ENCODE measurements around the gene MLF2. TPM values are rescaled to one million over a fixed set of nuclear protein-coding genes. Genes with fewer than 3 reads are reported as not detected.

MLF2 gene
- total RNA-seq, 2 donors from 2014 or later, result 219 to 393 TPM

GRCh38 chr12:6758506-6759095 is 5.7 kb upstream of the MLF2 start:
- Mint-ChIP-seq H3K9me3 (no peaks in the 10 kb centered on the region), H3K4me3 (no peak overlapping the region), H3K36me3 (ENCODE audit: low read depth) (no peaks in the 10 kb centered on the region), H3K4me1 (peaks cover 32% of the 10 kb centered on the region), H3K27ac (no peak overlapping the region), H3K27me3 (ENCODE audit: insufficient read depth) (peaks cover 5% of the 10 kb centered on the region)
- H3K9me3 ChIP-seq (ENCODE audit: control insufficient read depth, low read length), result no peaks in the 10 kb centered on the region
- DNase-seq, result no peak
- no peaks in the 10 kb centered on the region for H3K27me3 ChIP-seq (ENCODE audit: control insufficient read depth, insufficient read depth, low read length, poor library complexity, severe bottlenecking)
- no peak overlapping the region for H3K9ac ChIP-seq (ENCODE audit: extremely low read depth, low read length, poor library complexity, severe bottlenecking)
- no peaks in the 10 kb centered on the region for H3K36me3 ChIP-seq (ENCODE audit: control insufficient read depth, insufficient read depth, low read length)
- no peak overlapping the region for H3K27ac ChIP-seq (ENCODE audit: low read depth, low read length)
- TF ChIP-seq CTCF (conservative IDR thresholded peaks at IDR 0.05), result no peak
- 88 to 90% methylated on average over 8 to 9 of the region's 9 CpGs for WGBS, 2 experiments (ENCODE audit: insufficient coverage in 1 of 2, insufficient read length in 1 of 2)
- H3K4me3 ChIP-seq (ENCODE audit: low read length), result no peak overlapping the region
- peaks cover 11% of the 10 kb centered on the region for H3K4me1 ChIP-seq (ENCODE audit: control insufficient read depth, insufficient read depth, low read length)

- WGBS, 2 experiments (ENCODE audit: insufficient coverage in 1 of 2, insufficient read length in 1 of 2), result 89 to 95% methylated on average over 7 to 8 of the region's 8 CpGs
- no peak for DNase-seq
- Histone ChIP-seq H3K9me3 (ENCODE audit: control insufficient read depth, low read length) (no peaks in the 10 kb centered on the region), H3K4me1 (ENCODE audit: control insufficient read depth, insufficient read depth, low read length) (peaks cover 5% of the 10 kb centered on the region), H3K36me3 (ENCODE audit: control insufficient read depth, insufficient read depth, low read length) (no peaks in the 10 kb centered on the region), H3K27ac (ENCODE audit: low read depth, low read length) (no peak overlapping the region), H3K27me3 (ENCODE audit: control insufficient read depth, insufficient read depth, low read length, poor library complexity, severe bottlenecking) (no peaks in the 10 kb centered on the region), H3K9ac (ENCODE audit: extremely low read depth, low read length, poor library complexity, severe bottlenecking) (no peak overlapping the region), H3K4me3 (ENCODE audit: low read length) (no peak overlapping the region)
- no peaks in the 10 kb centered on the region for H3K36me3 Mint-ChIP-seq (ENCODE audit: low read depth)
- no peak overlapping the region for H3K4me3 Mint-ChIP-seq
- H3K27ac Mint-ChIP-seq, result no peak overlapping the region
- peaks cover 5% of the 10 kb centered on the region for H3K27me3 Mint-ChIP-seq (ENCODE audit: insufficient read depth)
- no peaks in the 10 kb centered on the region for H3K9me3 Mint-ChIP-seq
- peaks cover 25% of the 10 kb centered on the region for H3K4me1 Mint-ChIP-seq
- no peak for TF ChIP-seq CTCF (conservative IDR thresholded peaks at IDR 0.05)
These were observed 4.2 kb upstream of the MLF2 start for GRCh38 chr12:6757028-6757690.

- H3K4me3 Mint-ChIP-seq, result no peak overlapping the region
- no peaks in the 10 kb centered on the region for H3K9me3 ChIP-seq (ENCODE audit: control insufficient read depth, low read length)
- no peaks in the 10 kb centered on the region for H3K27me3 ChIP-seq (ENCODE audit: control insufficient read depth, insufficient read depth, low read length, poor library complexity, severe bottlenecking)
- H3K27ac ChIP-seq (ENCODE audit: low read depth, low read length), result no peak overlapping the region
- H3K4me1 ChIP-seq (ENCODE audit: control insufficient read depth, insufficient read depth, low read length), result peaks cover 5% of the 10 kb centered on the region
- H3K36me3 ChIP-seq (ENCODE audit: control insufficient read depth, insufficient read depth, low read length), result peaks cover 27% of the 10 kb centered on the region
- H3K36me3 Mint-ChIP-seq (ENCODE audit: low read depth), result peaks cover 26% of the 10 kb centered on the region
- H3K9me3 Mint-ChIP-seq, result no peaks in the 10 kb centered on the region
- H3K9ac ChIP-seq (ENCODE audit: extremely low read depth, low read length, poor library complexity, severe bottlenecking), result no peak overlapping the region
- no peak for DNase-seq
- TF ChIP-seq CTCF (conservative IDR thresholded peaks at IDR 0.05), result no peak
- H3K27ac Mint-ChIP-seq, result no peak overlapping the region
- peaks cover 5% of the 10 kb centered on the region for H3K27me3 Mint-ChIP-seq (ENCODE audit: insufficient read depth)
- H3K4me3 ChIP-seq (ENCODE audit: low read length), result no peak overlapping the region
- H3K4me1 Mint-ChIP-seq, result peaks cover 27% of the 10 kb centered on the region
- WGBS, 2 experiments (ENCODE audit: insufficient coverage in 1 of 2, insufficient read length in 1 of 2), result 83 to 94% methylated on average over 2 of the region's 2 CpGs
These were observed 1.5 kb upstream of the MLF2 start for GRCh38 chr12:6754411-6754810.
